ENCODE data around the gene FURIN. TPM values are rescaled to one million over a fixed set of nuclear protein-coding genes. Genes with fewer than 3 reads are reported as not detected.
"Not testable (repeated sequence)": the region's sequence is repeated elsewhere in the genome, so short reads cannot be mapped to it uniquely, and the experiment has no call there.

Gene FURIN
- total and polyA plus RNA-seq, 2 experiments from 2014 or later = 57.7 to 79.6 TPM

GRCh38 chr15:90917569-90917968 lies 49.2 kb downstream of the FURIN start:
- Histone ChIP-seq H3K27me3 (no peaks in the 10 kb centered on the region), H3K4me1 (ENCODE audit: low read depth) (peaks cover 5% of the 10 kb centered on the region), H3K4me3 (no peak overlapping the region), H3K27ac (peak overlapping the region; percentile 51), H3K36me3 (peaks cover 22% of the 10 kb centered on the region), H3K9me3 (ENCODE audit: low read depth) (no peaks in the 10 kb centered on the region)
- DNase-seq (ENCODE audit: low read depth in 1 of 2, low spot score in 1 of 2) = no peak
- TF ChIP-seq CTCF (IDR thresholded peaks at IDR 0.05; ENCODE audit: low read depth, low read length) = no peak

- Histone ChIP-seq H3K27ac (peak overlapping the region; percentile 73), H3K4me3 (no peak overlapping the region), H3K27me3 (no peaks in the 10 kb centered on the region), H3K36me3 (peaks cover 18% of the 10 kb centered on the region), H3K9me3 (ENCODE audit: low read depth) (no peaks in the 10 kb centered on the region), H3K4me1 (ENCODE audit: low read depth) (peaks cover 5% of the 10 kb centered on the region)
- TF ChIP-seq CTCF (IDR thresholded peaks at IDR 0.05; ENCODE audit: low read depth, low read length) = no peak
- no peak for DNase-seq (ENCODE audit: low read depth in 1 of 2, low spot score in 1 of 2)
These were observed 49.8 kb downstream of the FURIN start for GRCh38 chr15:90918034-90918788.

- TF ChIP-seq CTCF (IDR thresholded peaks at IDR 0.05; ENCODE audit: low read depth, low read length) = no peak
- H3K27ac ChIP-seq = peak overlapping the region; percentile 73
- H3K27me3 ChIP-seq = no peaks in the 10 kb centered on the region
- peaks cover 18% of the 10 kb centered on the region for H3K36me3 ChIP-seq
- no peaks in the 10 kb centered on the region for H3K9me3 ChIP-seq (ENCODE audit: low read depth)
- no peak overlapping the region for H3K4me3 ChIP-seq
- no peak for DNase-seq (ENCODE audit: low read depth in 1 of 2, low spot score in 1 of 2)
- peaks cover 5% of the 10 kb centered on the region for H3K4me1 ChIP-seq (ENCODE audit: low read depth)
These were observed 50.4 kb downstream of the FURIN start for GRCh38 chr15:90918835-90919234.

- H3K4me1 ChIP-seq (ENCODE audit: low read depth) = no peaks in the 10 kb centered on the region
- H3K27me3 ChIP-seq = no peaks in the 10 kb centered on the region
- H3K36me3 ChIP-seq = peaks cover 18% of the 10 kb centered on the region
- no peak for DNase-seq (ENCODE audit: low read depth in 1 of 2, low spot score in 1 of 2)
- no peak overlapping the region for H3K27ac ChIP-seq
- H3K4me3 ChIP-seq = no peak overlapping the region
- no peak for TF ChIP-seq CTCF (IDR thresholded peaks at IDR 0.05; ENCODE audit: low read depth, low read length)
- H3K9me3 ChIP-seq (ENCODE audit: low read depth) = no peaks in the 10 kb centered on the region
These were observed 53.5 kb downstream of the FURIN start for GRCh38 chr15:90921887-90922286.

GRCh38 chr15:90922712-90923322 lies 54.4 kb downstream of the FURIN start:
- H3K4me1 ChIP-seq (ENCODE audit: low read depth); H3K9me3 ChIP-seq (ENCODE audit: low read depth); DNase-seq (ENCODE audit: low read depth in 1 of 2, low spot score in 1 of 2); H3K27me3 ChIP-seq; H3K27ac ChIP-seq; H3K4me3 ChIP-seq: not testable (repeated sequence)
- H3K36me3 ChIP-seq = peaks cover 18% of the 10 kb centered on the region

GRCh38 chr15:90924375-90924774 lies 56.0 kb downstream of the FURIN start:
- no peaks in the 10 kb centered on the region for H3K9me3 ChIP-seq (ENCODE audit: low read depth)
- no peaks in the 10 kb centered on the region for H3K27me3 ChIP-seq
- H3K36me3 ChIP-seq = peaks cover 14% of the 10 kb centered on the region
- H3K4me1 ChIP-seq (ENCODE audit: low read depth) = no peaks in the 10 kb centered on the region
- DNase-seq (ENCODE audit: low read depth in 1 of 2, low spot score in 1 of 2) = no peak
- TF ChIP-seq CTCF (IDR thresholded peaks at IDR 0.05; ENCODE audit: low read depth, low read length) = no peak
- no peak overlapping the region for H3K4me3 ChIP-seq
- H3K27ac ChIP-seq = no peak overlapping the region

- DNase-seq (ENCODE audit: low read depth in 1 of 2, low spot score in 1 of 2); H3K4me1 ChIP-seq (ENCODE audit: low read depth); H3K27me3 ChIP-seq; H3K27ac ChIP-seq; H3K4me3 ChIP-seq; H3K9me3 ChIP-seq (ENCODE audit: low read depth); H3K36me3 ChIP-seq: not testable (repeated sequence)
These were observed 58.4 kb downstream of the FURIN start for GRCh38 chr15:90926766-90927165.

GRCh38 chr15:90928106-90928505 lies 59.7 kb downstream of the FURIN start:
- H3K4me3 ChIP-seq; H3K9me3 ChIP-seq (ENCODE audit: low read depth); H3K27ac ChIP-seq; H3K4me1 ChIP-seq (ENCODE audit: low read depth); H3K27me3 ChIP-seq; DNase-seq (ENCODE audit: low read depth in 1 of 2, low spot score in 1 of 2); H3K36me3 ChIP-seq: not testable (repeated sequence)

Data from cardiac muscle cell (in vitro differentiated cells and primary cell).